Erythroblast (primary cell): ENCODE results near the gene TSHZ1.

ENCODE experiments used
- DNase-seq, 2 experiments: peaks; one replicate each; lab custom pipeline; 2025; lab: John Stamatoyannopoulos, UW
- GATA1 ChIP-seq: IDR thresholded peaks from 2 replicates; pipeline ENCODE4 v1.6.1; 2011; ENCODE audit warnings: low read depth, mild to moderate bottlenecking, control low read depth, low read length, moderate library complexity
- POLR2A ChIP-seq: IDR thresholded peaks from 2 replicates; pipeline ENCODE4 v1.6.1; 2011; ENCODE audit warnings: mild to moderate bottlenecking, low read length

TSHZ1 gene

GRCh38 chr18:75207310-75208154, 3.1 kb upstream of the TSHZ1 start:
- TF ChIP-seq GATA1 (no peak), POLR2A (no peak)
- no peak for DNase-seq

DNA sequence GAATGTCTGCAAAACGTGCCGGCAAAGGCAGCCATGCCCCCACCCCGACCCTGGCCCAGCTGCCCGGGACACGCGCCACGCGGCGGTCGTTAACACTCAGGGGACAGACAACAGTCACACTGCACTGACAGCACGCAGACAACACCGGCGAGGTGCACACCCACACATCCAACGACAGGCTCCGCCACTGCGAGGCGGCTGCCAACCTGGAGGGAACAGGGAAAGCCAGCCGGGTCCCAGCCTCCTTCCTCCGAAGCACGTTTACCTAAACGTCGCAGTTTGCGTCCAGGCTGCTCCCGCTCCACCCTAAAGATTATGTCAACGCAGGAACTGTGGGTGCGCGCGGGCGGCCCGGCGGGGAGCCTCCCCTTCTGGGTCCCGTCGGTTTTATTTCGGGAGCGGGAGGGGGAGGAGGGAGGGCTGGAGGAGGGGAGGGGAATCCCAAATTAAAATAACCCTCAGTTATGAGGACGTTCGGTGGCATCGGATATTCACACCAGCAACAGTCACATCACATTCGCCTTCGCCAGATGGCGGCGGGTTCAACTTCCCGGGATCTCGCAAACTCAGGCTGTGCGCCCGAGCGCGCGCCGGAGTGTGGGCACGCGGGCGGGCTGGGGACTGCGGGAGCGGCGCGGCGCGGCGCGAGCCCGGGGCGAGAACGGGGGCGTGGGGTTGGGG, 2.3 kb upstream of the TSHZ1 start:
- peak; percentile 78 to 82 for DNase-seq
- TF ChIP-seq POLR2A, result peak; percentile 40
- no peak for TF ChIP-seq GATA1

DNA sequence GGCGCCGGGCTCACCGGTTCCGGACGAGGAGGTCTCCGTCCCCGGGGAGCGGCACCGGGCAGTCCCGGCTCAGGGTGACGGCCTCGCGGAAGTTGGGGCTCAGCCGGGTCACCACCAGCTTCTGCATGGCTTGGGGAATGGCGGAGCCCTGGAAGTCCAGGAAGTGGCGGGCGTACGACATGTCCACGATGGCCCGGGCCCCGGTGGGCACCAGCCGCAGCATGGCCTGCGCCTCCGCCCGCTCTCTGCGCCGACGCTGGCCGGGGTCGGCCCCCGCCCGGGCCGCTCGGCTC, 1.8 kb upstream of the TSHZ1 start:
- TF ChIP-seq POLR2A (no peak), GATA1 (no peak)
- no peak for DNase-seq

- no peak for TF ChIP-seq GATA1
- peak; percentile 62 for TF ChIP-seq POLR2A
- DNase-seq, result peak; percentile 86 to 88
Observed at GRCh38 chr18:75209129-75209950, 1.3 kb upstream of the TSHZ1 start, which contains the start of gene PTGR3. Gene PTGR3, minus strand, starts transcription at chr18:75209139. Its CDS starts 81 bp downstream, at chr18:75209058.

DNA sequence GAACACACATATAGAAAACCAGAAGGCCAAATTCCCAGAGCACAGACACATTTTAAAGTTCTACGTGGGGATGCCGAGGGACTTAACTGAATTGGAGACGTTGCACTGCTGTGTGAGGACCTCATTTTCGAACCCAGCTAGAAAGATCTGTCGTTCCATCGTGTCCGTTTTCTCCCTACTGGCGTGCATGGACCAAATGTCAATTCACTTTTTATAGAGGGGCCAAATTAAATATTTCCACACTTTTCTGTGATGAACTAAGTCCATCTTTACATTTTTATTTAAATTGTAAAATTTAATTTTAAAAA, 692 bp upstream of the TSHZ1 start:
- TF ChIP-seq POLR2A (no peak), GATA1 (no peak)
- DNase-seq, result peak; percentile 75 to 76

GRCh38 chr18:75211002-75211621, 515 bp downstream of the TSHZ1 start:
- peak; percentile 42 for TF ChIP-seq POLR2A
- TF ChIP-seq GATA1, result no peak
- peak; percentile 68 to 71 for DNase-seq

GRCh38 chr18:75211626-75211952, 992 bp downstream of the TSHZ1 start:
- peak in 1 of 2 experiments; percentile 51 for DNase-seq
- TF ChIP-seq GATA1, result no peak
- no peak for TF ChIP-seq POLR2A

- TF ChIP-seq POLR2A (no peak), GATA1 (no peak)
- DNase-seq, result peak; percentile 41 to 49
Observed at GRCh38 chr18:75211953-75212750, 1.6 kb downstream of the TSHZ1 start.

DNA sequence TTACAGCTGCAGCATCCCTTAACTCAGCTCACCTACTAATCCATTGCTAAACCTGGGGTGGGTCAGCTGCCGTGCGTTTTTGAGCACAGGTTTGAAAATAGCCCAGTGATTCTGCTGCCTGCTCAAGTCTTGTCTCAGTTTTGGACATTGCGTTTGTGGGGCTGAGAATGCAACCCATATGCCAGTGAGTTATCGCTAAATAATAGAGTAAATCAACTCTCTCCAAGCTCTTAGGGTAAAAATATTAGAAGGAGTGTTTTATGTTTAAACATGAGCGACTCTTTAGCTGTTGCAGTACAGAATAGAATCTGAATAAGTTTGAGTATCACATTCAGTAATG, 2.1 kb downstream of the TSHZ1 start:
- DNase-seq, result no peak
- TF ChIP-seq GATA1, result no peak
- no peak for TF ChIP-seq POLR2A

DNA sequence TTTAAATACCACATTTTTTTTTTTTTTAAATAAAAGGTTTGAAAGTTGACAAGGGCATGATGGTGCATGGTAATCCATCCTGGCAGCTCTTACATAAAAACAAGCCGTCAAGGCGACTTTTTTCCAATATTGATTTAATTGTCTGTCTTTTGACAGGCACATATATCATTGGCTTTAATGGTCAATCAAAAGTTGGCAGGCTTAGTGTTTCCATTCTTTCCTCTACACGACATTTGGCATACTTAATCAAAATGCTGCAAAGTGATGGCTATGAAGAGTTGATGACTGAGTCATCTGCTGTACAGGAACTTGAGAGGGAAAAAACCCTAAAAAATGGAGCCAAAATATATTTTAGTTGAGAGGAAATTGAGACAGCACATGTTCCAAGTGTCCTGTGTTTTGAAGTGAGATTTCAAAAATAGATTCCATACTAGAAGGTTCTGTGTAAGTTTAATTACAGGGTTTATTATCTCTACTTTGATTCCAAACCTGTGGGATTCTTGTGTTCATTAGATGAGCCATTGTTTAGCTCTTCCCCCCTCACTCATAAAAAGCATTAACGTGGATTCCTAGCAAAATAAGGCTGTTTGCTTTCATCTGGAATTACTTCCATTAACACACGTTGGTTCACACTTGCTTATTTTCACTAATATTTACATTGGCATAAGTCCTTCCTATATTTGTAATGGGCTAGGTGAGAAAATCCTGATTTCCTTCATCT, 3.2 kb downstream of the TSHZ1 start:
- no peak for TF ChIP-seq POLR2A
- TF ChIP-seq GATA1, result no peak
- no peak for DNase-seq

DNA sequence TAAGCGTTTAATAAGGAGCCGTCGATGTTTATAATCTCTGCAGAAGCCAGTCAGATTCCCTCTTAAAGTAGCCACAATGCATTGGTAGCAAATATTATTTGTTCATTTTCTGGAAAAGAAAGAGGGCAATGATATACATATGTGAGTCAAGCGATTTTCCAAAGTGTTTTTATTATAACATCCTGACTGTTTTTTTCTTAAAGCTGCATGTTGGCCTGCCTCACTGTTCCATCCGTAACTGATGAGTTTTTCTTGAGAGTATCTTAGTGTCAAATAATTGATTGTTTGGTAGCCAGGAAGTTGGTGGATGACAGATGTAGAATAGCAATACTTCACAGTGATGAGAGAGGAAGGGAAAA, 3.7 kb downstream of the TSHZ1 start:
- no peak for DNase-seq
- TF ChIP-seq POLR2A, result no peak
- TF ChIP-seq GATA1, result no peak

- TF ChIP-seq POLR2A (no peak), GATA1 (no peak)
- DNase-seq, result no peak
Observed at GRCh38 chr18:75214766-75215510, 4.3 kb downstream of the TSHZ1 start.
